ENCODE measurements around the gene NRL. TPM values are rescaled to one million over a fixed set of nuclear protein-coding genes. Genes with fewer than 3 reads are reported as not detected.

The NRL gene
- total RNA-seq, 2 experiments from 2014 or later: 4.6 to 7.5 TPM

DNA sequence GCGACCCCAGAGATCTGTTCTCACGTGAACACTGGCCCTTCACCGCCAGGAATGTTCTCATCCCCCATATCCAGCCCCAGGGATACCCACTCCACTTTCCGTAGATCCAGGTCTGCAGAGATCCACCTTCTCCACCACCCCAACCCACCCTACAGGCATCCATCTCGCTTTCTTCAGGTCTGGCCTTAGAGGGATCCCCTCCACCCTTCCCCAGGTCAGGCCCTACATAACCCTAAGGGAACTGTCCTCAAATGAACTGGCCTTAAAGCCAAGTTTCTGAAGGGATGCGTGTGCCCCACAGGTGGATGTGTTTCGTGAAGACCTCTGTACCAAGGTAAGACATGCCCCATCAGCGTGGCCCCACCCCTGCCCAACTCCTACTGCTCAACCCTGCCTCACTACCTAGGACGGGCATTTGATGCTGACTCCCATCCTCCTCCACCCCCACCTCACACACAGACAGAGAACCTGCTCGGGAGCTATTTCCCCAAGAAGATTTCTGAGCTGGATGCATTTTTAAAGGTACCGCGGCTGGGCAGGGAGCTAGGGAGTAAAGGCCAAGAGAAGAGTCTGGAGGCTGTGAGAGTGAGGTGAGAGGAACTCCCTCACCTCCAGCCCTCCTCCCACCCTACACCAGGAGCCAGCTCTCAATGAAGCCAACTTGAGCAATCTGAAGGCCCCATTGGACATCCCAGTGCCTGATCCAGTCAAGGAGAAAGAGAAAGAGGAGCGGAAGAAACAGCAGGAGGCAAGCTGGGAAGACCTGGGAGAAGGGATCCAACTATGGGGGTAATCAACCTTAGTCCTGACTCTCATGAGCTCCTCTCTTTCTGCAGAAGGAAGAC is 22.2 kb upstream of the NRL start:
- H3K9me3 ChIP-seq (ENCODE audit: low read length): no peaks in the 10 kb centered on the region
- intact Hi-C loops (cut with micrococcal nuclease; ENCODE audit: unreplicated experiment): loop anchor here (1.0 kb wide), 2 partner anchors 23 to 24 kb away; partner anchors contain the start of genes DCAF11, IRF9 and NRL
- peaks cover 27% of the 10 kb centered on the region for H3K36me3 ChIP-seq (ENCODE audit: insufficient read depth, low read length)
- POLR2A ChIA-PET: interaction anchor here (0.6 to 4.1 kb wide), 11 partner anchors 10 to 94 kb away, joined by 3 to 43 read pairs (median 5); partner anchors contain the start of genes CHMP4A, DCAF11, NRL and PCK2
- peak overlapping the region; percentile 98 for H3K4me3 ChIP-seq (ENCODE audit: low read depth, low read length, poor library complexity, severe bottlenecking)
- no peak for DNase-seq (ENCODE audit: low spot score)
- no peak for TF ChIP-seq EZH2phosphoT487 (IDR thresholded peaks at IDR 0.05; ENCODE audit: borderline replicate concordance, low read depth, low read length)
- TF ChIP-seq, protein P1, sequence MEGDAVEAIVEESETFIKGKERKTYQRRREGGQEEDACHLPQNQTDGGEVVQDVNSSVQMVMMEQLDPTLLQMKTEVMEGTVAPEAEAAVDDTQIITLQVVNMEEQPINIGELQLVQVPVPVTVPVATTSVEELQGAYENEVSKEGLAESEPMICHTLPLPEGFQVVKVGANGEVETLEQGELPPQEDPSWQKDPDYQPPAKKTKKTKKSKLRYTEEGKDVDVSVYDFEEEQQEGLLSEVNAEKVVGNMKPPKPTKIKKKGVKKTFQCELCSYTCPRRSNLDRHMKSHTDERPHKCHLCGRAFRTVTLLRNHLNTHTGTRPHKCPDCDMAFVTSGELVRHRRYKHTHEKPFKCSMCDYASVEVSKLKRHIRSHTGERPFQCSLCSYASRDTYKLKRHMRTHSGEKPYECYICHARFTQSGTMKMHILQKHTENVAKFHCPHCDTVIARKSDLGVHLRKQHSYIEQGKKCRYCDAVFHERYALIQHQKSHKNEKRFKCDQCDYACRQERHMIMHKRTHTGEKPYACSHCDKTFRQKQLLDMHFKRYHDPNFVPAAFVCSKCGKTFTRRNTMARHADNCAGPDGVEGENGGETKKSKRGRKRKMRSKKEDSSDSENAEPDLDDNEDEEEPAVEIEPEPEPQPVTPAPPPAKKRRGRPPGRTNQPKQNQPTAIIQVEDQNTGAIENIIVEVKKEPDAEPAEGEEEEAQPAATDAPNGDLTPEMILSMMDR (conservative IDR thresholded peaks at IDR 0.05; ENCODE audit: low read length): no peak
- H3K9me2 ChIP-seq (ENCODE audit: insufficient read depth, low read length): no peaks in the 10 kb centered on the region
- H3K79me2 ChIP-seq (ENCODE audit: insufficient read depth, low read depth, low read length): peaks cover 25% of the 10 kb centered on the region
- no peak overlapping the region for H2AFZ ChIP-seq (ENCODE audit: low read length)
- 0 out of 2 replicates have a peak, but pooled peaks cover 6% of the 10 kb centered on the region for H4K20me1 ChIP-seq (ENCODE audit: insufficient read depth, low read length)
- H3K4me2 ChIP-seq (ENCODE audit: low read length): peak overlapping the region; percentile 85
- H3K4me1 ChIP-seq (ENCODE audit: insufficient read depth, low read length, poor library complexity, severe bottlenecking): peaks cover 43% of the 10 kb centered on the region
- BruUV-seq (replicated peaks): no TSS peak
- peak overlapping the region; percentile 46 for H3K27ac ChIP-seq (ENCODE audit: low read depth, low read length, poor library complexity, severe bottlenecking)
- CTCF ChIA-PET (ENCODE audit: unreplicated experiment): interaction anchor here (1.3 to 2.1 kb wide), 2 partner anchors 22 to 28 kb away, joined by 4 to 12 read pairs; partner anchors contain the start of genes DCAF11 and NRL

DNA sequence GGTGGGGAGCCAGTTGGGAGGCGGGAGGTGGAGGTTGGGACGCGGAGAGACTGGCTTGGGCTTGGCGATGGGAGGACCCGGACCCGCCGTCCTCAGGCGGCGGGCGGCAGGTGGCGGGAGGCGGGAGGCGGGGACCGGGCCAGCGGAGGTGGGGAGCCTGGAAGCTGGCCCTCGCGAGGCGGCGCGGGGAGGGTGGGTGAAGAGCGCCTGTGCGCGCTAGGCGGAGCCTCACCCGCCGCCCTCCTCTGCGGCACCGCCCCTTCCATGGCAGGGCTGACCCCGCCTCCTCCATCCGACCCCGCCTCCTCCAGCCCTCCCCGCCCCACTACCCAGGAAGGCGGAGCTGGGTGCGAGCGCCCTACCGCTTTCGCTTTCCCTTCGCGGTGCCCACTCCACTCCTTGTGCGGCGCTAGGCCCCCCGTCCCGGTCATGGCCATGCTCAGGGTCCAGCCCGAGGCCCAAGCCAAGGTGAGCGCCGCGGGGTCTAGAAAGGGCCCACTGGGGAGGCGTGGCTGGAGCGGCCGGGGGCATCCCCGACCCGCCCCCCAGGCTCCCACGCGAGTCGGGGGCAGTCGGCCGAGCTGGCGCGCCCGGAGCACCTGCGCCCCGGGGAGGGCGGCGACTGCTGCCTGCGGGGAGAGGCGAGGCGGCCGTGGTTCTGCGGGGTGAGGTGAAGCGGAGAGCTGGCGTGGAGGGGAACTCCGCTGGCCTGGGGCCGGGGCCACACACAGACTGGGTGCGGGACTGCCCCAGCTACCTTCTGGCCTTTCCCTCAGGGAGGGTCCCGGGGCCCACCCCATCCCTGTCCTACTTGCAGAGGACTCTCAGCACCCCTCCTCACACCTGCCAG is 21.3 kb upstream of the NRL start, which contains the start of gene PSME1:
Gene PSME1, plus strand, starts transcription at position 361 of the 850 bp plus-strand sequence. Its CDS starts 69 bp downstream, at position 430.
- H3K4me3 ChIP-seq (ENCODE audit: low read depth, low read length, poor library complexity, severe bottlenecking): peak within 1 kb of the TSS; percentile 98
- POLR2A ChIA-PET: interaction anchor here (0.6 to 4.1 kb wide), 14 partner anchors 9 to 134 kb away, joined by 3 to 43 read pairs (median 4); partner anchors contain the start of genes CHMP4A, DCAF11, NRL and PCK2
- BruUV-seq (replicated peaks): no TSS peak
- no peak for TF ChIP-seq EZH2phosphoT487 (IDR thresholded peaks at IDR 0.05; ENCODE audit: borderline replicate concordance, low read depth, low read length)
- TF ChIP-seq, protein P1 (conservative IDR thresholded peaks at IDR 0.05; ENCODE audit: low read length): no peak
- no peaks in the 10 kb centered on the region for H3K9me2 ChIP-seq (ENCODE audit: insufficient read depth, low read length)
- H2AFZ ChIP-seq (ENCODE audit: low read length): peak within 1 kb of the TSS; percentile 87; the same call in 1 of the 2 replicates
- H4K20me1 ChIP-seq (ENCODE audit: insufficient read depth, low read length): 0 out of 2 replicates have a peak, but pooled peaks cover 6% of the 10 kb centered on the region
- H3K9me3 ChIP-seq (ENCODE audit: low read length): no peaks in the 10 kb centered on the region
- H3K36me3 ChIP-seq (ENCODE audit: insufficient read depth, low read length): peaks cover 27% of the 10 kb centered on the region
- H3K27ac ChIP-seq (ENCODE audit: low read depth, low read length, poor library complexity, severe bottlenecking): peak within 1 kb of the TSS; percentile 46
- peaks cover 25% of the 10 kb centered on the region for H3K79me2 ChIP-seq (ENCODE audit: insufficient read depth, low read depth, low read length)
- peak within 1 kb of the TSS; percentile 85 for H3K4me2 ChIP-seq (ENCODE audit: low read length)
- peaks cover 40% of the 10 kb centered on the region for H3K4me1 ChIP-seq (ENCODE audit: insufficient read depth, low read length, poor library complexity, severe bottlenecking)
- DNase-seq (ENCODE audit: low spot score): peak; percentile 93
- CTCF ChIA-PET (ENCODE audit: unreplicated experiment): interaction anchor here (0.6 to 2.1 kb wide), 4 partner anchors 22 to 577 kb away, joined by 3 to 12 read pairs (median 4); partner anchors contain the start of genes DCAF11 and NRL
- intact Hi-C loops (cut with micrococcal nuclease; ENCODE audit: unreplicated experiment): loop anchor here (1.0 kb wide), 2 partner anchors 22 to 25 kb away; partner anchors contain the start of genes DCAF11, IRF9 and NRL
